ENCODE data around the gene FBXL7. TPM values are rescaled to one million over a fixed set of nuclear protein-coding genes. Genes with fewer than 3 reads are reported as not detected.

Gene FBXL7
- total and polyA plus RNA-seq, 2 donors (not counting 3 experiments of a cell fraction or from before 2014, with no cell fraction given), result 23.5 to 32.2 TPM

GRCh38 chr5:15783734-15784133 is 283.8 kb downstream of the FBXL7 start:
- dilution Hi-C loops (cut with MboI; ENCODE audit: extremely low pct_ligation_motif_present, low sequenced_read_pairs), result no loop called here
- POLR2A ChIA-PET, result no interaction called here
- CTCF ChIA-PET, result no interaction called here
- no peaks in the 10 kb centered on the region for H3K27me3 ChIP-seq (ENCODE audit: control insufficient read depth in 2 of 2, insufficient read depth in 2 of 2, low read length in 2 of 2)
- no peak overlapping the region for H3K4me3 ChIP-seq (replicated peaks in 1 of 3; ENCODE audit: insufficient read depth in 1 of 3, low read depth in 1 of 3, low read length in 3 of 3)
- BruUV-seq (replicated peaks), result no TSS peak
- no peak overlapping the region for H3K9ac ChIP-seq (replicated peaks; ENCODE audit: extremely low read depth, insufficient read depth, low read length)
- no peaks in the 10 kb centered on the region for H3K79me2 ChIP-seq (ENCODE audit: control insufficient read depth, insufficient read depth, low read length)
- no peaks in the 10 kb centered on the region for H3K9me3 ChIP-seq (replicated peaks; ENCODE audit: control insufficient read depth, insufficient read depth, low read length)
- H3K36me3 ChIP-seq (ENCODE audit: control insufficient read depth in 2 of 2, extremely low read depth in 1 of 2, insufficient read depth in 2 of 2, low read length in 2 of 2), result no peaks in the 10 kb centered on the region
- FAIRE-seq, result no peak
- peaks cover 5% of the 10 kb centered on the region for H3K4me1 ChIP-seq (ENCODE audit: control insufficient read depth, extremely low read depth, insufficient read depth, low read length)
- DNase-seq (ENCODE audit: low read depth, low spot score), result no peak
- no peaks in the 10 kb centered on the region for H3K9me1 ChIP-seq (replicated peaks; ENCODE audit: control insufficient read depth, extremely low read depth, insufficient read depth, low read length)
- no peak overlapping the region for H3K27ac ChIP-seq (ENCODE audit: insufficient read depth, low read depth, low read length)
- intact Hi-C loops (cut with micrococcal nuclease), result no loop called here
- peaks cover 5% of the 10 kb centered on the region for H4K20me1 ChIP-seq (replicated peaks; ENCODE audit: control insufficient read depth, extremely low read depth, insufficient read depth, low read length)
- no peak overlapping the region for H2AFZ ChIP-seq (ENCODE audit: low read depth, low read length)
- H3K4me2 ChIP-seq (ENCODE audit: insufficient read depth, low read length), result no peak overlapping the region
- TF ChIP-seq CTCF (IDR thresholded peaks at IDR 0.05; ENCODE audit: extremely low read depth in 1 of 2, insufficient read depth in 1 of 2, low read depth in 1 of 2, low read length in 2 of 2) (no peak), EZH2 (IDR thresholded peaks at IDR 0.05; ENCODE audit: borderline replicate concordance, low read depth, low read length, severe bottlenecking) (no peak), MAX (IDR thresholded peaks at IDR 0.05; ENCODE audit: insufficient read depth, insufficient read length) (no peak), MYC (IDR thresholded peaks at IDR 0.05; ENCODE audit: low read depth, low read length) (no peak), POLR2AphosphoS5 (IDR thresholded peaks at IDR 0.05; ENCODE audit: insufficient read depth, low read depth, low read length) (no peak), GATA2 (IDR thresholded peaks at IDR 0.05; ENCODE audit: insufficient read depth, insufficient read length, low read depth, low read length) (no peak), FOS (IDR thresholded peaks at IDR 0.05; ENCODE audit: borderline replicate concordance, insufficient read depth, low read length) (no peak), POLR2A (IDR thresholded peaks at IDR 0.05; ENCODE audit: low read depth, low read length) (no peak), JUN (IDR thresholded peaks at IDR 0.05; ENCODE audit: borderline replicate concordance, insufficient read depth, insufficient read length, low read depth) (no peak)

All from endothelial cell of umbilical vein (primary cell).